ENCODE measurements around the gene KRT2.

- TF ChIP-seq POLR2A (IDR thresholded peaks at IDR 0.05; ENCODE audit: low read depth, low read length) (no peak), EZH2 (IDR thresholded peaks at IDR 0.05; ENCODE audit: borderline replicate concordance, low read depth, low read length, severe bottlenecking) (no peak), CTCF (IDR thresholded peaks at IDR 0.05; ENCODE audit: extremely low read depth in 1 of 2, insufficient read depth in 1 of 2, low read depth in 1 of 2, low read length in 2 of 2) (no peak), POLR2AphosphoS5 (IDR thresholded peaks at IDR 0.05; ENCODE audit: insufficient read depth, low read depth, low read length) (no peak), MYC (IDR thresholded peaks at IDR 0.05; ENCODE audit: low read depth, low read length) (no peak), MAX (IDR thresholded peaks at IDR 0.05; ENCODE audit: insufficient read depth, insufficient read length) (no peak), GATA2 (IDR thresholded peaks at IDR 0.05; ENCODE audit: insufficient read depth, insufficient read length, low read depth, low read length) (no peak)
These were observed 44.7 kb downstream of the KRT2 start for GRCh38 chr12:52607314-52607713.

Data from endothelial cell of umbilical vein (primary cell).